ENCODE results near the gene EXOSC9. TPM values are rescaled to one million over a fixed set of nuclear protein-coding genes. Genes with fewer than 3 reads are reported as not detected.

EXOSC9 gene
- total RNA-seq, 1 experiment from 2014 or later: 69.1 TPM

- Histone ChIP-seq H4K5ac (ENCODE audit: insufficient read length, low read depth, low read length) (no peak overlapping the region), H3T11ph (ENCODE audit: low read length) (no peak overlapping the region), H3K23me2 (ENCODE audit: insufficient read length, low read depth, low read length, poor library complexity, severe bottlenecking) (no peaks in the 10 kb centered on the region), H3K9ac (ENCODE audit: extremely low read depth, insufficient read length, low read length) (no peak overlapping the region), H3K56ac (ENCODE audit: insufficient read length, low read depth, low read length) (no peak overlapping the region), H3K23ac (ENCODE audit: insufficient read length, low read depth, low read length) (no peak overlapping the region), H3K14ac (ENCODE audit: insufficient read depth, low read length) (no peak overlapping the region), H2BK20ac (ENCODE audit: low read depth, low read length, poor library complexity, severe bottlenecking) (no peak overlapping the region), H3K79me1 (ENCODE audit: insufficient read depth, low read depth, low read length, poor library complexity, severe bottlenecking) (no peaks in the 10 kb centered on the region), H3K9me3 (ENCODE audit: control insufficient read depth, low read depth, low read length) (no peaks in the 10 kb centered on the region), H4K20me1 (ENCODE audit: control insufficient read depth, insufficient read depth, insufficient read length) (no peaks in the 10 kb centered on the region), H2BK5ac (ENCODE audit: insufficient read length, low read length) (no peak overlapping the region), H3K4me1 (ENCODE audit: insufficient read depth, low read length) (no peaks in the 10 kb centered on the region), H3K27me3 (ENCODE audit: insufficient read depth, low read length) (no peaks in the 10 kb centered on the region), H3K79me2 (ENCODE audit: insufficient read depth, low read length) (no peaks in the 10 kb centered on the region), H2BK12ac (ENCODE audit: insufficient read length, low read depth, low read length) (no peak overlapping the region), H3K4ac (ENCODE audit: low read depth, low read length) (no peak overlapping the region), H4K8ac (replicated peaks; ENCODE audit: insufficient read length, low read depth, low read length) (no peak overlapping the region), H2BK120ac (ENCODE audit: low read depth, low read length, poor library complexity, severe bottlenecking) (no peak overlapping the region), H2BK15ac (ENCODE audit: low read depth, low read length) (no peak overlapping the region), H3K18ac (ENCODE audit: insufficient read length, low read depth, low read length) (no peak overlapping the region), H3K27ac (ENCODE audit: insufficient read length, low read depth, low read length) (no peak overlapping the region), H3K4me2 (ENCODE audit: insufficient read depth, insufficient read length, low read length) (no peak overlapping the region), H2AFZ (ENCODE audit: low read length) (no peak overlapping the region), H2AK5ac (ENCODE audit: insufficient read length, low read length) (no peak overlapping the region), H4K91ac (ENCODE audit: insufficient read length, low read depth, low read length) (no peak overlapping the region)
- TF ChIP-seq, protein P1, sequence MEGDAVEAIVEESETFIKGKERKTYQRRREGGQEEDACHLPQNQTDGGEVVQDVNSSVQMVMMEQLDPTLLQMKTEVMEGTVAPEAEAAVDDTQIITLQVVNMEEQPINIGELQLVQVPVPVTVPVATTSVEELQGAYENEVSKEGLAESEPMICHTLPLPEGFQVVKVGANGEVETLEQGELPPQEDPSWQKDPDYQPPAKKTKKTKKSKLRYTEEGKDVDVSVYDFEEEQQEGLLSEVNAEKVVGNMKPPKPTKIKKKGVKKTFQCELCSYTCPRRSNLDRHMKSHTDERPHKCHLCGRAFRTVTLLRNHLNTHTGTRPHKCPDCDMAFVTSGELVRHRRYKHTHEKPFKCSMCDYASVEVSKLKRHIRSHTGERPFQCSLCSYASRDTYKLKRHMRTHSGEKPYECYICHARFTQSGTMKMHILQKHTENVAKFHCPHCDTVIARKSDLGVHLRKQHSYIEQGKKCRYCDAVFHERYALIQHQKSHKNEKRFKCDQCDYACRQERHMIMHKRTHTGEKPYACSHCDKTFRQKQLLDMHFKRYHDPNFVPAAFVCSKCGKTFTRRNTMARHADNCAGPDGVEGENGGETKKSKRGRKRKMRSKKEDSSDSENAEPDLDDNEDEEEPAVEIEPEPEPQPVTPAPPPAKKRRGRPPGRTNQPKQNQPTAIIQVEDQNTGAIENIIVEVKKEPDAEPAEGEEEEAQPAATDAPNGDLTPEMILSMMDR (conservative IDR thresholded peaks at IDR 0.05): no peak
- no peak for DNase-seq
- H3K4me1 Mint-ChIP-seq: no peaks in the 10 kb centered on the region
- H3K4me3 Mint-ChIP-seq: no peak overlapping the region
- H3K36me3 Mint-ChIP-seq (ENCODE audit: insufficient read depth in 1 of 3, low read depth in 3 of 3): peaks cover 5 to 19% (median 12%) of the 10 kb centered on the region in 3 experiments; a peak in 5 of 7 replicates
- H3K27ac Mint-ChIP-seq: no peak overlapping the region
- no peaks in the 10 kb centered on the region for H3K27me3 Mint-ChIP-seq (ENCODE audit: low read depth)
- peaks cover 0 to 3% of the 10 kb centered on the region in 2 experiments; a peak in 1 of 5 replicates for H3K9me3 Mint-ChIP-seq
These were observed 37.0 kb downstream of the EXOSC9 start for GRCh38 chr4:121838136-121838535.

Data from H9 (cell line).